GM20000 (cell line): ENCODE measurements around the gene NXPE3.
"Not testable (repeated sequence)": the region's sequence is repeated elsewhere in the genome, so short reads cannot be mapped to it uniquely, and the experiment has no call there.

Experiments
- DNase-seq: peaks from one replicate; pipeline ENCODE4 v3.0.0; 2012; ENCODE audit warnings: low spot score
- CTCF ChIP-seq: IDR thresholded peaks from 2 replicates; pipeline ENCODE4 v1.5.1; 2012; ENCODE audit warnings: mild to moderate bottlenecking, control low read depth; ENCODE audit errors: extremely low read depth, missing control alignments

The NXPE3 gene

DNA sequence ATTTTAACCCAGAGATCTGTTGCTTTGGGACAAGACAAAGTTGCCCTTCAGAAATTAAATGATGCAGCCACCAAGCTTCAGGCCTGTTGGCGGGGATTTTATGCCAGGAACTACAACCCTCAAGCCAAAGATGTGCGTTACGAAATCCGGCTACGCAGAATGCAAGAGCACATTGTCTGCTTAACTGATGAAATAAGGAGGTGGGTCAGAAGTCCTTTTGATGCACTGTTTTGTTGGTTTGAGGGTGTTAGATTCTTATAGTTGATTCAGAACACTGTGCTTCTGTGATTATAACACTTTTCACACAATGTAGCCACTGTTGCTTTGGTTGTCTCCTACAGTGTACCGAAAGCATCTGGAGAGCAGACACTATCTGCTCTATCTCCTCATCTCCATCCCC is 20.8 kb upstream of the NXPE3 start:
- TF ChIP-seq CTCF: no peak

DNA sequence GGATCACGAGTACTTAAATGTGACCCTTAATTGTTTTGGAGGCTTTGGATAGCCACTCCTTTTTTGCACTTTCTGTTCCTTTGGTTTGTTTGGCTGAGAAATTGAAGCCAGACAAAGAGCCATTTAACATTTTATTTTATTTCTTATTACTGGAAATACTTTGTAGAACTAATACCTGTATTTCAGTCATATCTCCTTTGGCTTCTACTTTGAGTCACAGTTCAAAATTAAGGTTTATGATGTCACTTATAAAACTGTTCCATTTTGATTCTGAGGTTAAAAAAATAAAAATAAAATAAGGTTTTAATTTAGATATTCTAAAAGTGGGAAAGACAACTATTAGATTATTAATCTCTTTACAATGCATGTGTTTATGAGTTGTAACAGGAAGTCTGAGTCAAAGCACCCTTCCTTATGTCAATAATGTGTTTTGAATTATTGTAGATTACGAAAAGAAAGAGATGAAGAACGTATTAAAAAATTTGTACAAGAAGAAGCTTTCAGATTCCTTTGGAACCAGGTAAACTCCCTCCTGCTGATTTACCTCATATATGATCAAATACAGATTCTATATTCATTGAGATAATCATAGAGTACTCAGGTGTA is 16.9 kb upstream of the NXPE3 start:
- DNase-seq: no peak
- TF ChIP-seq CTCF: no peak

More for the DNA sequence above, 20.8 kb upstream of the NXPE3 start:
- no peak for DNase-seq

- DNase-seq: not testable (repeated sequence)
Observed at GRCh38 chr3:101777745-101778281, 1.2 kb upstream of the NXPE3 start.

GRCh38 chr3:101778385-101779046 is 495 bp upstream of the NXPE3 start:
- no peak for TF ChIP-seq CTCF
- no peak for DNase-seq

GRCh38 chr3:101779822-101780381 is 891 bp downstream of the NXPE3 start:
- no peak for DNase-seq
- no peak for TF ChIP-seq CTCF

- TF ChIP-seq CTCF: no peak
- no peak for DNase-seq
Observed at GRCh38 chr3:101780661-101781060, 1.6 kb downstream of the NXPE3 start.

DNA sequence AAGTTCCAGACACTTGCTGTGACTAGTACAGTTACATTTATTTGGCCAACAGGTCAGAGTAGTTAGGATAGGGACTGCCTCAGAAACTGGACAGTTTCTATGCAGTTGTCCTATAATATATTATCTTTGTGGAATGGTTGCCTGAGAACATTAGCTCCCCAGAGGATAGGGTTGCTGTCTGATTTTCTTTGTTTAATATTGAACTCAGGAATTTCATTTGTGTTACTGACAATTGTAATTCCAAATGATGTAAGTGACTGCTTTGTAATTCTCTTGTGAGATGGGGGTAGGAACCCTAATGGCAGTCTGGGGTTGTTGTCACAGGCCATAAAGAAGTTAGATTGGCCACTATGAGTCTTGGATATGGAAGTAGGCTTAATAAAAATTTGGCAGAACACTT is 2.2 kb downstream of the NXPE3 start:
- TF ChIP-seq CTCF: no peak
- DNase-seq: no peak
